Measurements from ENCODE around the gene MUS81.
"Not testable (repeated sequence)": the region's sequence is repeated elsewhere in the genome, so short reads cannot be mapped to it uniquely, and the experiment has no call there.

The MUS81 gene

GRCh38 chr11:65834202-65834601, 26.0 kb upstream of the MUS81 start:
- FAIRE-seq = no peak

GRCh38 chr11:65842144-65842543, 18.1 kb upstream of the MUS81 start:
- DNase-seq (ENCODE audit: insufficient read length, low spot score) = no peak
- no peak for FAIRE-seq
- no peak for TF ChIP-seq CTCF (IDR thresholded peaks at IDR 0.05; ENCODE audit: insufficient read depth, missing control alignments)

More at GRCh38 chr11:65834202-65834601, 26.0 kb upstream of the MUS81 start:
- no peak for DNase-seq (ENCODE audit: insufficient read length, low spot score)
- TF ChIP-seq CTCF (IDR thresholded peaks at IDR 0.05; ENCODE audit: insufficient read depth, missing control alignments) = no peak

GRCh38 chr11:65843811-65844210, 16.4 kb upstream of the MUS81 start:
- FAIRE-seq (no peak), DNase-seq (ENCODE audit: insufficient read length, low spot score) (no peak)
- no peak for TF ChIP-seq CTCF (IDR thresholded peaks at IDR 0.05; ENCODE audit: insufficient read depth, missing control alignments)

GRCh38 chr11:65844231-65844872, 15.9 kb upstream of the MUS81 start:
- DNase-seq (ENCODE audit: insufficient read length, low spot score) = no peak
- no peak for TF ChIP-seq CTCF (IDR thresholded peaks at IDR 0.05; ENCODE audit: insufficient read depth, missing control alignments)
- FAIRE-seq = no peak

GRCh38 chr11:65847746-65848145, 12.5 kb upstream of the MUS81 start:
- no peak for TF ChIP-seq CTCF (IDR thresholded peaks at IDR 0.05; ENCODE audit: insufficient read depth, missing control alignments)
- no peak for FAIRE-seq
- DNase-seq (ENCODE audit: insufficient read length, low spot score) = no peak

- FAIRE-seq; DNase-seq (ENCODE audit: insufficient read length, low spot score): not testable (repeated sequence)
Observed at GRCh38 chr11:65848693-65849092, 11.5 kb upstream of the MUS81 start.

- DNase-seq (ENCODE audit: insufficient read length, low spot score) = no peak
- no peak for FAIRE-seq
- no peak for TF ChIP-seq CTCF (IDR thresholded peaks at IDR 0.05; ENCODE audit: insufficient read depth, missing control alignments)
Observed at GRCh38 chr11:65849366-65849765, 10.9 kb upstream of the MUS81 start.

- DNase-seq (ENCODE audit: insufficient read length, low spot score) = no peak
- TF ChIP-seq CTCF (IDR thresholded peaks at IDR 0.05; ENCODE audit: insufficient read depth, missing control alignments) = no peak
- FAIRE-seq = no peak
Observed at GRCh38 chr11:65849771-65850216, 10.4 kb upstream of the MUS81 start.
